Ascending aorta (tissue), 2 donors: ENCODE measurements around the gene PGAP3. TPM values are rescaled to one million over a fixed set of nuclear protein-coding genes. Genes with fewer than 3 reads are reported as not detected.
A peak's percentile ranks its signal among the peaks of the same experiment; 100 is the strongest.

ENCODE experiments used
- DNase-seq, 2 donors: peaks; one replicate each; pipeline ENCODE4 v3.0.0-alpha.2; 2019; ENCODE audit warnings: low spot score in 2 of 2
- H3K27ac ChIP-seq, 2 donors: fragments of 200-600 bp; sonication (generic); one replicate each; pipeline ENCODE4 v1.5.1; 2016 to 2017; ENCODE audit warnings: mild to moderate bottlenecking in 1 of 2
- H3K27me3 ChIP-seq: fragments of 200-600 bp; sonication (generic); one replicate; pipeline ENCODE4 v1.5.1; 2017
- H3K36me3 ChIP-seq, 2 donors: fragments of 200-600 bp; sonication (generic); one replicate each; pipeline ENCODE4 v1.5.1; 2016
- H3K4me1 ChIP-seq, 2 donors: fragments of 200-600 bp; sonication (generic); one replicate each; pipeline ENCODE4 v1.5.1; 2016 to 2017; ENCODE audit warnings: mild to moderate bottlenecking in 1 of 2
- H3K4me3 ChIP-seq, 2 donors: fragments of 200-600 bp; sonication (generic); one replicate each; pipeline ENCODE4 v1.5.1; 2016 to 2017; ENCODE audit warnings: mild to moderate bottlenecking in 1 of 2
- H3K9me3 ChIP-seq, 2 donors: fragments of 200-600 bp; sonication (generic); one replicate each; pipeline ENCODE4 v1.5.1; 2016
- intact Hi-C: fragments of 100-400 bp; cut with DNase I; formaldehyde crosslinking; loops from one replicate; pipeline ENCODE4 v1.15.1; 2023
- total RNA-seq: library from RNA; depleted of rRNA; stranded (reverse); fragments of >200 nt; gene quantifications from one replicate; pipeline ENCODE4 v1.1.0, GENCODE V29; 2016
- TF ChIP-seq, protein P1 (sequence below), 3 experiments: fragments of 200-600 bp in 2 of 3; fragments of 450-650 bp in 1 of 3; sonication (generic) in 2 of 3; IDR thresholded peaks; one replicate each; pipeline ENCODE4 v1.5.1; 2016 to 2019; ENCODE audit warnings: antibody characterized with exemption in 3 of 3, mild to moderate bottlenecking in 1 of 3, moderate library complexity in 1 of 3

Gene PGAP3
- total RNA-seq, 1 donor from 2014 or later, result 29.5 TPM

- Histone ChIP-seq H3K4me3 (no peak overlapping the region), H3K4me1 (peaks cover 0 to 13% of the 10 kb centered on the region in 2 donors), H3K9me3 (no peaks in the 10 kb centered on the region), H3K36me3 (peaks cover 10 to 21% of the 10 kb centered on the region in 2 donors), H3K27me3 (no peaks in the 10 kb centered on the region), H3K27ac (no peak overlapping the region)
- intact Hi-C loops, result no loop called here
- DNase-seq, result no peak
- TF ChIP-seq, protein P1, sequence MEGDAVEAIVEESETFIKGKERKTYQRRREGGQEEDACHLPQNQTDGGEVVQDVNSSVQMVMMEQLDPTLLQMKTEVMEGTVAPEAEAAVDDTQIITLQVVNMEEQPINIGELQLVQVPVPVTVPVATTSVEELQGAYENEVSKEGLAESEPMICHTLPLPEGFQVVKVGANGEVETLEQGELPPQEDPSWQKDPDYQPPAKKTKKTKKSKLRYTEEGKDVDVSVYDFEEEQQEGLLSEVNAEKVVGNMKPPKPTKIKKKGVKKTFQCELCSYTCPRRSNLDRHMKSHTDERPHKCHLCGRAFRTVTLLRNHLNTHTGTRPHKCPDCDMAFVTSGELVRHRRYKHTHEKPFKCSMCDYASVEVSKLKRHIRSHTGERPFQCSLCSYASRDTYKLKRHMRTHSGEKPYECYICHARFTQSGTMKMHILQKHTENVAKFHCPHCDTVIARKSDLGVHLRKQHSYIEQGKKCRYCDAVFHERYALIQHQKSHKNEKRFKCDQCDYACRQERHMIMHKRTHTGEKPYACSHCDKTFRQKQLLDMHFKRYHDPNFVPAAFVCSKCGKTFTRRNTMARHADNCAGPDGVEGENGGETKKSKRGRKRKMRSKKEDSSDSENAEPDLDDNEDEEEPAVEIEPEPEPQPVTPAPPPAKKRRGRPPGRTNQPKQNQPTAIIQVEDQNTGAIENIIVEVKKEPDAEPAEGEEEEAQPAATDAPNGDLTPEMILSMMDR (IDR thresholded peaks at IDR 0.05), result no peak
Measured at GRCh38 chr17:39684369-39685192, 3.3 kb downstream of the PGAP3 start.

- Histone ChIP-seq H3K27me3 (no peaks in the 10 kb centered on the region), H3K9me3 (no peaks in the 10 kb centered on the region), H3K36me3 (peaks cover 10 to 21% of the 10 kb centered on the region in 2 donors), H3K4me1 (peaks cover 1 to 10% of the 10 kb centered on the region in 2 donors), H3K4me3 (no peak overlapping the region), H3K27ac (no peak overlapping the region)
- TF ChIP-seq, protein P1 (IDR thresholded peaks at IDR 0.05), result no peak
- DNase-seq, result no peak
- intact Hi-C loops, result no loop called here
Measured at GRCh38 chr17:39683295-39683939, 4.4 kb downstream of the PGAP3 start.

DNA sequence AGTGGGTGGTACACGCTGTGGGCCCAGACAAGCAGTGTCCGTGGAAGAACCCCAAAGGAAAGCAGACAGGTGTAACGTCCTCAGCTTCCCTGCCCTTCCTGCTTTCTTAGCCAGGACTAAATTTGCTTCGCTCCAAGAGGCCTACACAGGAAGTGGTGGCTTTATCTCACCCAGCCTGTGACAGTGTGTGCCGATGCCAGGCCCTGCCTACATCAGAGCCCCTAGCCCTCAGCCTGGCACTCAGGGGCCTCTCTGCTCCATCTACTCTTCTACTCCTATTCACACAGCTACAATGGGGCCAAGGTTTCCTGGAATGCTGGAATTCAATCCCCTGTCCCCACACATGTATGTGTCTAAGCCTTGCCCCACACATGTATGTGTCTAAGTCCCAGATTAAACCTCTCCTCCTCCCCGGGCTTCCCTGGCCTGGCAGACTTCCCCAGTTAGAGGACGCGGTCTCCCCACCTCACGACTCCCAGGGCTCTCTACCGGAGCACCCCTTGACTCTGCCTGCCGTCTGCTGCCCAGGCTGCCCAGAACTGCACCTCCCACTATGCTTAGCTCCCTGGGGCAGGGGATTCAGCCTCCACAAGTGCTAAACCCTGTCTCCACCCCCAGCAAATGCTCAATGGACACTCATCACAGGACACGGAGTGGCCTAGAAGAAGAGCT is 8.2 kb downstream of the PGAP3 start:
- Histone ChIP-seq H3K9me3 (no peaks in the 10 kb centered on the region), H3K27me3 (no peaks in the 10 kb centered on the region), H3K4me1 (peaks cover 23 to 38% of the 10 kb centered on the region in 2 donors), H3K27ac (peak overlapping the region; percentile 90 to 95), H3K4me3 (no peak overlapping the region), H3K36me3 (peaks cover 10 to 19% of the 10 kb centered on the region in 2 donors)
- intact Hi-C loops, result loop anchor here (2.0 kb wide), 1 partner anchor 25 kb away; no protein-coding TSS in a partner anchor
- no peak for DNase-seq
- TF ChIP-seq, protein P1 (IDR thresholded peaks at IDR 0.05), result no peak

DNA sequence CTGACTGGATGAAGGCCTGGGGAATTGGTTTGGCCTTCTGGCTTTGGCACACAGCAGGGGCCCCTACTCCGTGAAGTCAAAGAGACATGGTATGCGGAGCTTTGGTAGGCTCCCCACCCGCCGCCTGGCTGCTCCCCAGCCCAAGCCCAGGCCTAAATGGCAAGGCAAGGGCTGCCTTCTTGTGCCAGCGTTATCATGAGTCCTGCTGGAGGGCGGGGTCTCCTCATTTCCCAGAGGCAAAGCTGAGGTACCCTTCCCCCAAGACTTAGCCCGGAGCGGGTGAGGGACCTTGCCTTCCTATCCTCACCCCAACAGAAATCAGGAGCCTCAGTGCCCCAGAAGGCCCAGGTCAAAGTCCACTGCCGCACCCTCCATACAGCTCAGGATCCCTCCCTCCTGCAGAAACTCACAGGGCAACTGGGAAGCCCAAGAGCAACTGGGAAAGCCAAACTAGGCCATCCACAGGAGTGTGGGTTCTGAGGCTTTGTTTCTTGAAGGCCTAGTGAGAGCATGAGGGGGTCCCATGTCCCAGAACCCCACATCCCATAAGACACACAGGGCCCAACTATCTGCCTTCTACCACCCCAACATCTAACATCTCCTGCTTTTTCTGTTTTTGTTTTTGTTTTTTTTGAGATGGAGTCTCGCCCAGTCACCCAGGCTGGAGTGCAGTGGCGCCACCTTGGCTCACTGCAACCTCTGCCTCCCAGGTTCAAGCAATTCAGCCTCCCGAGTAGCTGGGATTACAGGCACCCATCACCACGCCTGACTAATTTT is 9.3 kb downstream of the PGAP3 start:
- Histone ChIP-seq H3K27me3 (no peaks in the 10 kb centered on the region), H3K36me3 (peaks cover 2 to 10% of the 10 kb centered on the region in 2 donors), H3K27ac (peak overlapping the region; percentile 90 to 95), H3K4me3 (no peak overlapping the region), H3K4me1 (peaks cover 23 to 43% of the 10 kb centered on the region in 2 donors), H3K9me3 (no peaks in the 10 kb centered on the region)
- DNase-seq, result no peak
- TF ChIP-seq, protein P1 (IDR thresholded peaks at IDR 0.05), result no peak
- intact Hi-C loops, result loop anchor here (1.0 to 2.0 kb wide), 2 partner anchors 10 to 26 kb away; partner anchors contain the start of gene PGAP3
